Esophagus muscularis mucosa (tissue), 4 donors: Measurements from ENCODE around the gene SDR42E1. TPM values are rescaled to one million over a fixed set of nuclear protein-coding genes. Genes with fewer than 3 reads are reported as not detected.

Experiments
- DNase-seq: peaks from one replicate; pipeline ENCODE4 v3.0.0-alpha.2; 2017; ENCODE audit errors: extremely low spot score
- H3K27ac ChIP-seq, 4 donors: fragments of 200-600 bp; sonication (generic); replicated peaks in 1 of 4; 1 replicate in 3 of 4; 2 replicates in 1 of 4; pipeline ENCODE4 v1.5.1; 2016 to 2019; ENCODE audit warnings: mild to moderate bottlenecking in 1 of 4
- H3K27me3 ChIP-seq, 4 donors: fragments of 200-600 bp; sonication (generic); one replicate each; pipeline versions ENCODE4 v1.5.1 to v1.6.0; 2016 to 2019
- H3K36me3 ChIP-seq, 4 donors: fragments of 200-600 bp; sonication (generic); one replicate each; pipeline ENCODE4 v1.5.1; 2016 to 2019
- H3K4me1 ChIP-seq, 4 donors: fragments of 200-600 bp; sonication (generic); one replicate each; pipeline ENCODE4 v1.5.1; 2016 to 2019
- H3K4me3 ChIP-seq, 4 donors: fragments of 200-600 bp; sonication (generic); 1 replicate in 2 of 4; 2 replicates in 2 of 4; pipeline ENCODE4 v1.5.1; 2016 to 2019; ENCODE audit warnings: mild to moderate bottlenecking in 4 of 4, moderate library complexity in 1 of 4
- H3K9me3 ChIP-seq, 4 donors: fragments of 200-600 bp; sonication (generic); 1 replicate in 3 of 4; 2 replicates in 1 of 4; pipeline ENCODE4 v1.5.1; 2016 to 2019
- CTCF ChIP-seq, 3 experiments: fragments of 200-600 bp in 2 of 3; fragments of 450-650 bp in 1 of 3; sonication (generic) in 2 of 3; IDR thresholded peaks; one replicate each; pipeline ENCODE4 v1.5.1; 2017 to 2019; ENCODE audit warnings: antibody characterized with exemption in 3 of 3, mild to moderate bottlenecking in 2 of 3, moderate library complexity in 1 of 3
- EP300 ChIP-seq: sonication (generic); formaldehyde crosslinking; IDR thresholded peaks from one replicate; pipeline ENCODE4 v1.6.1; 2017; ENCODE audit warnings: antibody characterized with exemption
- POLR2A ChIP-seq: fragments of 450-650 bp; IDR thresholded peaks from one replicate; pipeline ENCODE4 v1.6.1; 2017; ENCODE audit warnings: antibody characterized with exemption, moderate library complexity, mild to moderate bottlenecking, low read depth
- POLR2AphosphoS5 ChIP-seq, 2 donors: sonication (generic); formaldehyde crosslinking; IDR thresholded peaks; one replicate each; pipeline ENCODE4 v1.6.1; 2017; ENCODE audit warnings: antibody characterized with exemption in 2 of 2
- WGBS: methylation state at CpG from one replicate; pipeline ENCODE4 v1.1.5; 2018; 5-methylcytosine and 5-hydroxymethylcytosine counted together
- intact Hi-C: fragments of 100-400 bp; cut with DNase I; formaldehyde crosslinking; loops from one replicate; pipeline ENCODE4 v1.15.1; 2023
- total RNA-seq, 4 donors: library from RNA; depleted of rRNA; stranded (reverse); fragments of >200 nt; gene quantifications; one replicate each; pipeline versions ENCODE4 v1.1.0 to v1.2.1, GENCODE V29; 2016

SDR42E1 gene
- total RNA-seq, 4 donors from 2014 or later, result 0.66 to 1.3 (median 1.00) TPM

GRCh38 chr16:82045465-82045864, 34.2 kb upstream of the SDR42E1 start:
- Histone ChIP-seq H3K36me3 (no peaks in the 10 kb centered on the region), H3K27me3 (no peaks in the 10 kb centered on the region), H3K9me3 (no peaks in the 10 kb centered on the region), H3K4me3 (no peak overlapping the region), H3K4me1 (no peaks in the 10 kb centered on the region), H3K27ac (no peak overlapping the region)
- DNase-seq, result no peak
- intact Hi-C loops, result no loop called here
- 74% methylated on average over 2 of the region's 2 CpGs for WGBS
- TF ChIP-seq POLR2A (no peak), POLR2AphosphoS5 (IDR thresholded peaks at IDR 0.05) (no peak), EP300 (no peak), CTCF (IDR thresholded peaks at IDR 0.05) (no peak)

- DNase-seq, result no peak
- H3K4me3 ChIP-seq, result no peak overlapping the region
- intact Hi-C loops, result no loop called here
- TF ChIP-seq POLR2AphosphoS5 (IDR thresholded peaks at IDR 0.05), result no peak
- no peak for TF ChIP-seq EP300
- no peak for TF ChIP-seq CTCF (IDR thresholded peaks at IDR 0.05)
- no peak for TF ChIP-seq POLR2A
- H3K36me3 ChIP-seq, result no peaks in the 10 kb centered on the region
- H3K27me3 ChIP-seq, result no peaks in the 10 kb centered on the region
- no peak overlapping the region for H3K27ac ChIP-seq
- 83% methylated on average over 3 of the region's 3 CpGs for WGBS
- H3K9me3 ChIP-seq, result no peaks in the 10 kb centered on the region
- H3K4me1 ChIP-seq, result no peaks in the 10 kb centered on the region
These were observed 33.3 kb upstream of the SDR42E1 start for GRCh38 chr16:82044585-82044911.

- WGBS, result 68% methylated on average over 5 of the region's 6 CpGs
- TF ChIP-seq EP300 (no peak), POLR2AphosphoS5 (IDR thresholded peaks at IDR 0.05) (no peak), POLR2A (no peak), CTCF (IDR thresholded peaks at IDR 0.05) (no peak)
- no peak for DNase-seq
- H3K36me3 ChIP-seq, result no peaks in the 10 kb centered on the region
- H3K9me3 ChIP-seq, result no peaks in the 10 kb centered on the region
- no peak overlapping the region for H3K27ac ChIP-seq
- intact Hi-C loops, result no loop called here
- no peak overlapping the region for H3K4me3 ChIP-seq
- no peaks in the 10 kb centered on the region for H3K27me3 ChIP-seq
- no peaks in the 10 kb centered on the region for H3K4me1 ChIP-seq
These were observed 32.7 kb upstream of the SDR42E1 start for GRCh38 chr16:82043680-82044584.

GRCh38 chr16:82042846-82043245, 31.6 kb upstream of the SDR42E1 start:
- TF ChIP-seq POLR2AphosphoS5 (IDR thresholded peaks at IDR 0.05), result no peak
- no peak for TF ChIP-seq POLR2A
- TF ChIP-seq CTCF (IDR thresholded peaks at IDR 0.05), result no peak
- no peak for TF ChIP-seq EP300
- H3K27me3 ChIP-seq, result no peaks in the 10 kb centered on the region
- H3K4me3 ChIP-seq, result no peak overlapping the region
- 79% methylated on average over 2 of the region's 2 CpGs for WGBS
- no peak overlapping the region for H3K27ac ChIP-seq
- H3K9me3 ChIP-seq, result no peaks in the 10 kb centered on the region
- DNase-seq, result no peak
- intact Hi-C loops, result no loop called here
- H3K4me1 ChIP-seq, result no peaks in the 10 kb centered on the region
- H3K36me3 ChIP-seq, result no peaks in the 10 kb centered on the region
